ENCODE measurements around the gene NHS.
A peak's percentile ranks its signal among the peaks of the same experiment; 100 is the strongest.

The NHS gene

GRCh38 chrX:17613979-17614588, 239.1 kb downstream of the NHS start:
- no peak for DNase-seq (ENCODE audit: low read depth in 2 of 3, low spot score in 1 of 3)

- DNase-seq (ENCODE audit: low read depth in 2 of 3, low spot score in 1 of 3), result no peak
Observed at GRCh38 chrX:17616936-17617335, 241.9 kb downstream of the NHS start.

- no peak for DNase-seq (ENCODE audit: low read depth in 2 of 3, low spot score in 1 of 3)
Observed at GRCh38 chrX:17617806-17618205, 242.8 kb downstream of the NHS start.

GRCh38 chrX:17621566-17622270, 246.7 kb downstream of the NHS start:
- no peak for DNase-seq (ENCODE audit: low read depth in 2 of 3, low spot score in 1 of 3)

- DNase-seq (ENCODE audit: low read depth in 2 of 3, low spot score in 1 of 3), result no peak
Observed at GRCh38 chrX:17622331-17622730, 247.3 kb downstream of the NHS start.

GRCh38 chrX:17623750-17624149, 248.8 kb downstream of the NHS start:
- no peak for DNase-seq (ENCODE audit: low read depth in 2 of 3, low spot score in 1 of 3)

- DNase-seq (ENCODE audit: low read depth in 2 of 3, low spot score in 1 of 3), result no peak
Observed at GRCh38 chrX:17627026-17627425, 252.0 kb downstream of the NHS start.

- no peak for DNase-seq (ENCODE audit: low read depth in 2 of 3, low spot score in 1 of 3)
Observed at GRCh38 chrX:17628976-17629375, 254.0 kb downstream of the NHS start.

- DNase-seq (ENCODE audit: low read depth in 2 of 3, low spot score in 1 of 3), result no peak
Observed at GRCh38 chrX:17629519-17629918, 254.5 kb downstream of the NHS start.

GRCh38 chrX:17631647-17632046, 256.6 kb downstream of the NHS start:
- no peak for DNase-seq (ENCODE audit: low read depth in 2 of 3, low spot score in 1 of 3)

- DNase-seq (ENCODE audit: low read depth in 2 of 3, low spot score in 1 of 3), result no peak
Observed at GRCh38 chrX:17632942-17633341, 257.9 kb downstream of the NHS start.

- DNase-seq (ENCODE audit: low read depth in 2 of 3, low spot score in 1 of 3), result no peak
Observed at GRCh38 chrX:17633546-17633945, 258.5 kb downstream of the NHS start.

- DNase-seq (ENCODE audit: low read depth in 2 of 3, low spot score in 1 of 3), result no peak
Observed at GRCh38 chrX:17634542-17635207, 259.7 kb downstream of the NHS start.

- DNase-seq (ENCODE audit: low read depth in 2 of 3, low spot score in 1 of 3), result no peak
Observed at GRCh38 chrX:17635231-17635630, 260.2 kb downstream of the NHS start.

GRCh38 chrX:17637235-17637634, 262.2 kb downstream of the NHS start:
- no peak for DNase-seq (ENCODE audit: low read depth in 2 of 3, low spot score in 1 of 3)

GRCh38 chrX:17638731-17639130, 263.7 kb downstream of the NHS start:
- no peak for DNase-seq (ENCODE audit: low read depth in 2 of 3, low spot score in 1 of 3)

GRCh38 chrX:17642891-17643290, 267.9 kb downstream of the NHS start:
- DNase-seq (ENCODE audit: low read depth in 2 of 3, low spot score in 1 of 3), result no peak

- no peak for DNase-seq (ENCODE audit: low read depth in 2 of 3, low spot score in 1 of 3)
Observed at GRCh38 chrX:17643528-17643927, 268.5 kb downstream of the NHS start.

GRCh38 chrX:17644001-17644400, 269.0 kb downstream of the NHS start:
- DNase-seq (ENCODE audit: low read depth in 2 of 3, low spot score in 1 of 3), result no peak

GRCh38 chrX:17654116-17654515, 279.1 kb downstream of the NHS start:
- DNase-seq (ENCODE audit: low read depth in 2 of 3, low spot score in 1 of 3), result peak; percentile 13 to 27 (median 23)

GRCh38 chrX:17655211-17656034, 280.4 kb downstream of the NHS start:
- DNase-seq (ENCODE audit: low read depth in 2 of 3, low spot score in 1 of 3), result peak in 1 of 3 donors; percentile 0

- DNase-seq (ENCODE audit: low read depth in 2 of 3, low spot score in 1 of 3), result peak in 1 of 3 donors; percentile 2
Observed at GRCh38 chrX:17656035-17656418, 281.0 kb downstream of the NHS start.

All from stimulated activated CD4-positive, alpha-beta T cell treated with anti-CD3 and anti-CD28 coated beads, Interleukin-12 subunit alpha, Interleukin-12 subunit beta, amount 100 ng/mL, for 48 hours (primary cell).